Measurements from ENCODE around the gene SPRED3.
"Not testable (repeated sequence)": the region's sequence is repeated elsewhere in the genome, so short reads cannot be mapped to it uniquely, and the experiment has no call there.

The SPRED3 gene

DNA sequence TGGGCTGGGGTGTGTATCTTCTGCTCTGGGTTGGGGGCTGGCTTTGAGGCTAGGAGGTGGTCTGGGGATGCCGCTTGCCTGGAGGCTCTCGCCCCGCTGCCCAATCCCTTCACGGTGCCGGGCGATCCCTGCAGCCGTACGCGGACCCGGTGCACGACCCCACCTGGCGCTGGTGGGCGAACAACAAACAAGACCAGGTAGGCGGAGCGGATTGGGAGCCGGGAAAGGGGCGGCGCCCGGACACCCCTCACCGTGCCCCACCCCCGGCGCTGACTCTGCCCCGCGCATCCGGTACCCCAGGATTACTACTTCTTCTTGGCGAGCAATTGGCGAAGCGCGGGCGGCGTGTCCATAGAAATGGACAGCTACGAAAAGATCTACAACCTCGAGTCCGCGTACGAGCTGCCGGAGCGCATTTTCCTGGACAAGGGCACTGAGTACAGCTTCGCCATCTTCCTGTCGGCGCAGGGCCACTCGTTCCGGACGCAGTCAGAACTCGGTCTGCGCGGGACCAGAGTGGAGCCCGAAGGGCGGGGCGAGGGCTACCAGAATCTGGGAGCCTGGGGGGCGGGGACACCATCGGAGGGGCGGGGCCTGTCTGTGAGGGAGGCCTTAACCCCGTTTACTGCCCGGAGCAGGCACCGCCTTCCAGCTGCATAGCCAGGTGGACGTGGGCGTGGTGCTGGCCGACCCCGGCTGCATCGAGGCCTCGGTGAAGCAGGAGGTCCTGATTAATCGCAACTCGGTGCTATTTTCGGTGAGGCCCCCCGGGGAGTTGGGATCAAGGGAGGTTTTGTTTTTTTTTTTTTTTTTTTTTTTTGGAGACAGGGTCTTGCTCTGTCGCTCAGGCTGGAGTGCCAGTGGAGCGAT is 26.2 kb upstream of the SPRED3 start:
- Histone ChIP-seq H3K36me3 (ENCODE audit: insufficient read depth, insufficient read length, low read length) (no peaks in the 10 kb centered on the region), H3K4me3 (ENCODE audit: insufficient read length, low read depth) (peak overlapping the region; percentile 50), H3K9me3 (ENCODE audit: insufficient read depth, low read length) (peaks cover 8% of the 10 kb centered on the region; the same call in 1 of the 2 replicates), H3K4me1 (ENCODE audit: insufficient read depth, insufficient read length) (peaks cover 3% of the 10 kb centered on the region), H3K27me3 (ENCODE audit: insufficient read depth, insufficient read length) (peaks cover 29% of the 10 kb centered on the region), H3K9ac (ENCODE audit: insufficient read length, low read depth) (peak overlapping the region; percentile 72)
- peak; percentile 40 for DNase-seq (ENCODE audit: low read depth, low spot score)
- TF ChIP-seq YY1 (IDR thresholded peaks at IDR 0.05; ENCODE audit: insufficient read depth, insufficient read length) = no peak
- no peak for TF ChIP-seq ZNF274 (IDR thresholded peaks at IDR 0.05; ENCODE audit: low read depth, low read length)
- TF ChIP-seq SUZ12 (IDR thresholded peaks at IDR 0.05; ENCODE audit: extremely low read depth, insufficient read depth, insufficient read length) = no peak

DNA sequence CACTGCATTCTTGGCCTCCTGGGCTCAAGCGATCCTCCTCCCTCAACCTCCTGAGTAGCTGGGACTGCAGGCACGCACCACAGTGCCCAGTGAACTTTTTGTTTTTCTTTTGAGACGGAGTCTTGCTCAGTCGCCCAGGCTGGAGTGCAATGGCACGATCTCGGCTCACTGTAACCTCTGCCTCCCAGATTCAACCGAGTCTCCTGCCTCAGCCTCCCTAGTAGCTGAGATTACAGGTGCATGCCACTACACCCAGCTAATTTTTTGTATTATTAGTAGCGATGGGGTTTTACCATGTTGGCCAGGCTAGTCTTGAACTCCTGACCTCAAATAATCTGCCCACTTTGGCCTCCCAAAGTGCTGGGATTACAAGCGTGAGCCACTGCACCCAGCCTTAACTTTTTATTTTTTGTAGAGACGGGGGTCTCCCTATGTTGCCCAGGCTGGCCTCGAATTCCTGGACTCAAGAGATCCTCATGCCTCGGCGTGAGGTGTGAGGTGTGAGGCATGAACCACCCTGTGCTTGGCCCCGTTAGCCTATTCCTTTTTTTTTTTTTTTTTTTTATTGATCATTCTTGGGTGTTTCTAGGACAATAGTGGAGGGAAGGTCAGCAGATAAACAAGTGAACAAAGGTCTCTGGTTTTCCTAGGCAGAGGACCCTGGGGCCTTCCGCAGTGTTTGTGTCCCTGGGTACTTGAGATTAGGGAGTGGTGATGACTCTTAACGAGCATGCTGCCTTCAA is 25.4 kb upstream of the SPRED3 start:
- H3K27me3 ChIP-seq (ENCODE audit: insufficient read depth, insufficient read length) = peaks cover 28% of the 10 kb centered on the region
- peak overlapping the region; percentile 50 for H3K4me3 ChIP-seq (ENCODE audit: insufficient read length, low read depth)
- H3K9ac ChIP-seq (ENCODE audit: insufficient read length, low read depth); H3K9me3 ChIP-seq (ENCODE audit: insufficient read depth, low read length); DNase-seq (ENCODE audit: low read depth, low spot score); H3K4me1 ChIP-seq (ENCODE audit: insufficient read depth, insufficient read length); H3K36me3 ChIP-seq (ENCODE audit: insufficient read depth, insufficient read length, low read length): not testable (repeated sequence)

DNA sequence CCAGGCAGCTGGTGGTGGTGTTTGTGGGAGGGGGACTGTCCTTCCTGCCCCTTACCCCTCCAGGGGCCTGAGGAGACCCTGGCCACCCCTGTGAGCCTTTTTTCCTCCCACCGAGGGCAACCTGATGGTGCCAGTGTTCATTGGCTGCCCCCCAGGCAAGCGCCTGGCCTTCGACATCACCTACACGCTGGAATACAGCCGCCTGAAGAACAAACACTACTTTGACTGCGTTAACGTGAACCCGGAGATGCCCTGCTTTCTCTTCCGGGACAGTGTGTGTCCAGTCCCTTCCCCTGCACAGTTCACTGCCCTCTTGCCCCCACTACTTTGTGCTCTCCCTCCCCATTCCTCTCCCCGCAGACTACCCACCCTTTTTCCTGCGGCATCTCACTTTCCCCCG is 21.5 kb upstream of the SPRED3 start:
- Histone ChIP-seq H3K27me3 (ENCODE audit: insufficient read depth, insufficient read length) (no peaks in the 10 kb centered on the region), H3K36me3 (ENCODE audit: insufficient read depth, insufficient read length, low read length) (no peaks in the 10 kb centered on the region), H3K4me3 (ENCODE audit: insufficient read length, low read depth) (no peak overlapping the region), H3K9me3 (ENCODE audit: insufficient read depth, low read length) (peaks cover 8% of the 10 kb centered on the region; the same call in 1 of the 2 replicates), H3K4me1 (ENCODE audit: insufficient read depth, insufficient read length) (no peaks in the 10 kb centered on the region), H3K9ac (ENCODE audit: insufficient read length, low read depth) (no peak overlapping the region)
- TF ChIP-seq YY1 (IDR thresholded peaks at IDR 0.05; ENCODE audit: insufficient read depth, insufficient read length) (no peak), ZNF274 (IDR thresholded peaks at IDR 0.05; ENCODE audit: low read depth, low read length) (no peak), SUZ12 (IDR thresholded peaks at IDR 0.05; ENCODE audit: extremely low read depth, insufficient read depth, insufficient read length) (no peak)
- DNase-seq (ENCODE audit: low read depth, low spot score) = no peak

DNA sequence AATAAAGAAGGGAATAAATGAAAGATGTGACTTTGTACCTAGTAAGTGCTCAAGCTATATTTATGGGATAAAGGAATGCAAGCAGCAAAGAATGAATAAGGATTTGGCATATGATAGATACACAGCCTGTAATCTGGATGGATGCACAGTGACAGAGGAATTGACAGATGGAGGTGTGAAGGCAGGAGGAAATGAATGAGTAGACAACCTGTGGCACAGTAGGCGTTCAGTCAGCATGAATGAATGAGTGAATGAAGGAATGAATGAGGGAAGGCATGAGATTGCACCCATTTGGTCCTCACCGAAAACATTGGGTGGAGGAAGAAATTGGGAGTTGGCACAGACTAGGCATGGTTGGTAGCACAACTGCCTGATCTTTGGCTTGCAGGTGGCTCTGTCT is 18.9 kb upstream of the SPRED3 start:
- Histone ChIP-seq H3K9me3 (ENCODE audit: insufficient read depth, low read length) (peaks cover 6% of the 10 kb centered on the region; the same call in 1 of the 2 replicates), H3K36me3 (ENCODE audit: insufficient read depth, insufficient read length, low read length) (no peaks in the 10 kb centered on the region), H3K9ac (ENCODE audit: insufficient read length, low read depth) (no peak overlapping the region), H3K4me1 (ENCODE audit: insufficient read depth, insufficient read length) (no peaks in the 10 kb centered on the region), H3K4me3 (ENCODE audit: insufficient read length, low read depth) (no peak overlapping the region), H3K27me3 (ENCODE audit: insufficient read depth, insufficient read length) (no peaks in the 10 kb centered on the region)
- no peak for DNase-seq (ENCODE audit: low read depth, low spot score)
- TF ChIP-seq ZNF274 (IDR thresholded peaks at IDR 0.05; ENCODE audit: low read depth, low read length) (no peak), SUZ12 (IDR thresholded peaks at IDR 0.05; ENCODE audit: extremely low read depth, insufficient read depth, insufficient read length) (no peak), YY1 (IDR thresholded peaks at IDR 0.05; ENCODE audit: insufficient read depth, insufficient read length) (no peak)

DNA sequence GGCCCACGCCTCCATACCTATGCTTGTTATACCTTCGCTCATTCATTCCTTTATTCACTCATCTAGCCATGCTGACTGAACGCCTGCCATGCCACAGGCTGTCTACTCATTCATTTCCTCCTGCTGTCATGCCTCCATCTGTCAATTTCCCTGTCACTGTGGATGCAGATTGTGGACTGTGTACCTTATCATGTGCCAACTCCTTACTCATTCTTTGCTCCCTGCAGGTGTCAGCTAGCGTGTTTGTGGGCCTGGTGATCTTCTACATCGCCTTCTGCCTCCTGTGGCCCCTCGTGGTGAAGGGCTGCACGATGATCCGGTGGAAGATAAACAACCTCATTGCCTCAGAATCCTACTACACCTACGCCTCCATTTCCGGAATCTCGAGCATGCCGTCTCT is 18.2 kb upstream of the SPRED3 start:
- H3K4me3 ChIP-seq (ENCODE audit: insufficient read length, low read depth) = no peak overlapping the region
- no peak overlapping the region for H3K9ac ChIP-seq (ENCODE audit: insufficient read length, low read depth)
- no peaks in the 10 kb centered on the region for H3K9me3 ChIP-seq (ENCODE audit: insufficient read depth, low read length)
- no peaks in the 10 kb centered on the region for H3K4me1 ChIP-seq (ENCODE audit: insufficient read depth, insufficient read length)
- TF ChIP-seq ZNF274 (IDR thresholded peaks at IDR 0.05; ENCODE audit: low read depth, low read length) = no peak
- no peak for TF ChIP-seq YY1 (IDR thresholded peaks at IDR 0.05; ENCODE audit: insufficient read depth, insufficient read length)
- no peak for TF ChIP-seq SUZ12 (IDR thresholded peaks at IDR 0.05; ENCODE audit: extremely low read depth, insufficient read depth, insufficient read length)
- no peaks in the 10 kb centered on the region for H3K36me3 ChIP-seq (ENCODE audit: insufficient read depth, insufficient read length, low read length)
- no peak for DNase-seq (ENCODE audit: low read depth, low spot score)
- no peaks in the 10 kb centered on the region for H3K27me3 ChIP-seq (ENCODE audit: insufficient read depth, insufficient read length)

DNA sequence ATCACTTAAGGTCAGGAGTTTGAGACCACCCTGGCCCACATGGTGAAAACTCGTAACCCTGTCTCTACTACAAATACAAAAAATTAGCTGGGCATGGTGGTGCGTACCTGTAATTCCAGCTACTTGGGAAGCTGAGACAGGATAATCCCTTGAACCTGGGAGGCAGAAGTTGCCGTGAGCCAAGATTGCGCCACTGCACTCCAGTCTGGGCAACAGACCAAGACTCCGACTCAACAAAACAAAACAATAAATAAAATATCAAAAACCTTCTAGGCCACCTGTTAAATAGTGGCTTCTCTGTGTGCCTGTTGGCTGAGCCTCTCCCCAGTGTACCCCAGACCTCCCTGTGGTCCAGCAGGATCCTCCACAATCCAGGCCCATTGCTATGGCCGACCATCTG is 17.4 kb upstream of the SPRED3 start:
- Histone ChIP-seq H3K4me3 (ENCODE audit: insufficient read length, low read depth) (no peak overlapping the region), H3K36me3 (ENCODE audit: insufficient read depth, insufficient read length, low read length) (peaks cover 5% of the 10 kb centered on the region), H3K9ac (ENCODE audit: insufficient read length, low read depth) (no peak overlapping the region), H3K4me1 (ENCODE audit: insufficient read depth, insufficient read length) (no peaks in the 10 kb centered on the region), H3K9me3 (ENCODE audit: insufficient read depth, low read length) (no peaks in the 10 kb centered on the region), H3K27me3 (ENCODE audit: insufficient read depth, insufficient read length) (no peaks in the 10 kb centered on the region)
- DNase-seq (ENCODE audit: low read depth, low spot score) = no peak
- TF ChIP-seq YY1 (IDR thresholded peaks at IDR 0.05; ENCODE audit: insufficient read depth, insufficient read length) (no peak), ZNF274 (IDR thresholded peaks at IDR 0.05; ENCODE audit: low read depth, low read length) (no peak), SUZ12 (IDR thresholded peaks at IDR 0.05; ENCODE audit: extremely low read depth, insufficient read depth, insufficient read length) (no peak)

DNA sequence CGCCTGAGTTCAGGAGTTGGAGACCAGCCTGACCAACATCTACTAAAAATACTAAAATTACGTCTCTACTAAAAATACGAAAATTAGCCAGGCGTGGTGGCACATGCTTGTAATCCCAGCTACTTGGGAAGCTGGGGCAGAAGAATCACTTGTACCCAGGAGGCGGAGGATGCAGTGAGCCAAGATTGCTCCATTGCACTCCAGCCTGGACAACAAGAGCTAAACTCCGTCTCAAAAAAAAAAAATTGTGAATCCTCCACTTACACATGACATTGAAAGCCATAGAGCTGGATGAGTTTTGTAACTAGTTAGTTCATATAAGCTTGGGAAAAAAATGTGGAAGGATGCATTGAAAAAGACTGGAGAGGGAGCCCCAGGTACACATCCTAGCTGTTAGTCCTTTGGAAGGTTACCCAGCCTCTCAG is 14.6 kb upstream of the SPRED3 start:
- H3K36me3 ChIP-seq (ENCODE audit: insufficient read depth, insufficient read length, low read length) = peaks cover 20% of the 10 kb centered on the region
- no peaks in the 10 kb centered on the region for H3K27me3 ChIP-seq (ENCODE audit: insufficient read depth, insufficient read length)
- no peak for DNase-seq (ENCODE audit: low read depth, low spot score)
- TF ChIP-seq SUZ12 (IDR thresholded peaks at IDR 0.05; ENCODE audit: extremely low read depth, insufficient read depth, insufficient read length) (no peak), YY1 (IDR thresholded peaks at IDR 0.05; ENCODE audit: insufficient read depth, insufficient read length) (no peak), ZNF274 (IDR thresholded peaks at IDR 0.05; ENCODE audit: low read depth, low read length) (no peak)
- no peaks in the 10 kb centered on the region for H3K4me1 ChIP-seq (ENCODE audit: insufficient read depth, insufficient read length)
- H3K4me3 ChIP-seq (ENCODE audit: insufficient read length, low read depth) = peak overlapping the region; percentile 5
- H3K9me3 ChIP-seq (ENCODE audit: insufficient read depth, low read length) = no peaks in the 10 kb centered on the region
- H3K9ac ChIP-seq (ENCODE audit: insufficient read length, low read depth) = peak overlapping the region; percentile 47

Data from NT2/D1 (cell line).